K562 (cell line): ENCODE results near the gene SLC22A23. TPM values are rescaled to one million over a fixed set of nuclear protein-coding genes. Genes with fewer than 3 reads are reported as not detected.

ENCODE experiments used
- ATAC-seq: fragments of 200-7000 bp; cut with Tn5 transposase; 3 replicates; pipeline ENCODE4 v1.9.1; 2020; ENCODE audit warnings: moderate library complexity
- BruUV-seq: library from RNA; stranded (reverse); fragments of 400-500 nt; replicated peaks from 2 replicates; lab custom pipeline; 2021; lab: Mats Ljungman, UMichigan
- CTCF ChIA-PET: fragments of 300-600 bp; formaldehyde crosslinking; extraction: SDS; loops from one replicate; lab custom pipeline; 2021; ENCODE audit warnings: low intra/inter-chr PET ratio; lab: Yijun Ruan, JAX
- POLR2A ChIA-PET: fragments of 300-600, 350-650 bp; sonication (Branson Sonifier 250); formaldehyde crosslinking; extraction: SDS; loops from one replicate; lab custom pipeline; 2021; ENCODE audit warnings: antibody characterized with exemption, inconsistent platforms; lab: Yijun Ruan, JAX
- DNase-seq, 4 experiments: peaks; one replicate each; pipeline versions ENCODE4 v3.0.0 to v3.0.0-alpha.2; 2011 to 2018; ENCODE audit warnings: low spot score in 3 of 4, mixed read lengths in 3 of 4; ENCODE audit errors: extremely low read depth in 1 of 4
- FAIRE-seq: peaks from 2 replicates; lab custom pipeline; 2011; peaks lifted over from hg19 to GRCh38; lab: Jason Lieb, UNC
- H2AFZ ChIP-seq: 2 replicates; pipeline ENCODE4 v1.6.0; 2011; ENCODE audit warnings: low read depth, low read length, control low read depth, inconsistent platforms
- H3K27ac ChIP-seq: fragments of 200-600 bp; 3 replicates; pipeline ENCODE4 v1.8.0; 2011; ENCODE audit warnings: low read depth, mild to moderate bottlenecking, control low read depth, inconsistent platforms, low read length, moderate library complexity, mixed read lengths; ENCODE audit errors: extremely low read depth
- H3K27me3 ChIP-seq, 2 experiments: fragments of 300-600 bp in 1 of 2; 2 replicates in 1 of 2; 3 replicates in 1 of 2; pipeline versions ENCODE4 v1.6.0 to v1.8.0; 2011; ENCODE audit warnings: inconsistent platforms in 2 of 2, low read length in 2 of 2, mild to moderate bottlenecking in 1 of 2, mixed read lengths in 1 of 2, moderate library complexity in 1 of 2; ENCODE audit not compliant: control insufficient read depth in 2 of 2, insufficient read depth in 2 of 2
- H3K36me3 ChIP-seq: fragments of 300-600 bp; 3 replicates; pipeline ENCODE4 v1.8.0; 2011; ENCODE audit warnings: mild to moderate bottlenecking, low read length, inconsistent platforms; ENCODE audit not compliant: control insufficient read depth, insufficient read depth
- H3K4me1 ChIP-seq, 2 experiments: fragments of 200-600 bp in 1 of 2; replicated peaks in 1 of 2; 2 replicates in 1 of 2; 3 replicates in 1 of 2; pipeline versions ENCODE4 v1.5.1 to v1.8.0; 2011; ENCODE audit warnings: inconsistent platforms in 2 of 2, low read length in 2 of 2, mild to moderate bottlenecking in 1 of 2, mixed read lengths in 1 of 2, moderate library complexity in 1 of 2; ENCODE audit not compliant: control insufficient read depth in 2 of 2, insufficient read depth in 2 of 2
- H3K4me2 ChIP-seq: 2 replicates; pipeline ENCODE4 v1.6.1; 2011; ENCODE audit warnings: low read length, control low read depth, inconsistent platforms, mixed read lengths; ENCODE audit not compliant: insufficient read depth
- H3K4me3 ChIP-seq: fragments of 200-600 bp; sonication (generic), shearing (Covaris generic); 2 replicates; pipeline ENCODE4 v1.5.1; 2016; ENCODE audit warnings: control low read depth, inconsistent platforms
- H3K79me2 ChIP-seq: fragments of 200-600 bp; 3 replicates; pipeline ENCODE4 v1.8.0; 2011; ENCODE audit warnings: low read length, inconsistent platforms; ENCODE audit not compliant: control insufficient read depth, insufficient read depth
- H3K9ac ChIP-seq, 2 experiments: 2 replicates each; pipeline versions ENCODE4 v1.6.0 to v1.6.1; 2011; ENCODE audit warnings: low read depth in 2 of 2, low read length in 2 of 2, control low read depth in 1 of 2, inconsistent platforms in 1 of 2, mild to moderate bottlenecking in 1 of 2, mixed read lengths in 1 of 2; ENCODE audit not compliant: insufficient read depth in 1 of 2
- H3K9me1 ChIP-seq: one replicate; pipeline ENCODE4 v1.6.0; 2011; ENCODE audit warnings: inconsistent platforms, mild to moderate bottlenecking, low read length, moderate library complexity; ENCODE audit not compliant: control insufficient read depth, insufficient read depth
- H3K9me3 ChIP-seq: replicated peaks from 2 replicates; pipeline ENCODE4 v1.5.1; 2011; ENCODE audit warnings: low read depth, low read length, inconsistent platforms; ENCODE audit not compliant: control insufficient read depth, insufficient read depth
- H4K20me1 ChIP-seq: replicated peaks from 2 replicates; pipeline ENCODE4 v1.6.1; 2011; ENCODE audit warnings: low read length, inconsistent platforms, mixed read lengths; ENCODE audit not compliant: control insufficient read depth, insufficient read depth
- CHD2 ChIP-seq: IDR thresholded peaks from 2 replicates; pipeline ENCODE4 v1.6.1; 2011; ENCODE audit warnings: low read depth, low read length
- EHMT2 ChIP-seq: fragments of 450-650 bp; IDR thresholded peaks from 2 replicates; pipeline ENCODE4 v1.6.1; 2018; ENCODE audit warnings: antibody characterized with exemption
- HDAC6 ChIP-seq: IDR thresholded peaks from 2 replicates; pipeline ENCODE4 v1.6.1; 2012; ENCODE audit warnings: low read depth, mild to moderate bottlenecking, control low read depth, inconsistent platforms, low read length, moderate library complexity
- KAT7 ChIP-seq: sonication (generic); formaldehyde crosslinking; IDR thresholded peaks from 2 replicates; pipeline ENCODE4 v1.8.0; 2022; ENCODE audit warnings: missing genetic modification reagents, mild to moderate bottlenecking, borderline replicate concordance
- KLF1 ChIP-seq: fragments of 450-650 bp; IDR thresholded peaks from 2 replicates; pipeline ENCODE4 v1.6.1; 2016; ENCODE audit warnings: missing genetic modification characterization, missing compliant biosample characterization
- NR2F6 ChIP-seq: fragments of 450-650 bp; formaldehyde crosslinking; IDR thresholded peaks from 2 replicates; pipeline ENCODE4 v1.4.0; 2020; ENCODE audit warnings: mild to moderate bottlenecking
- POLR3G ChIP-seq: IDR thresholded peaks from 2 replicates; pipeline ENCODE4 v1.6.1; 2011; ENCODE audit not compliant: insufficient read length, insufficient replicate concordance; ENCODE audit errors: extremely low read depth
- SAFB2 ChIP-seq: fragments of 200-400 bp; formaldehyde crosslinking; IDR thresholded peaks from 2 replicates; pipeline ENCODE4 v1.6.1; 2018; ENCODE audit warnings: borderline replicate concordance, low read length, low read depth, moderate library complexity; ENCODE audit not compliant: severe bottlenecking
- SLC30A9 ChIP-seq: fragments of 250-450 bp; sonication (Bioruptor Pico); IDR thresholded peaks from 2 replicates; pipeline ENCODE4 v1.8.0; 2022; ENCODE audit warnings: mild to moderate bottlenecking, moderate library complexity
- SMARCA4 ChIP-seq: fragments of 450-650 bp; IDR thresholded peaks from 2 replicates; pipeline ENCODE4 v1.6.1; 2016
- SOX6 ChIP-seq: fragments of 450-650 bp; IDR thresholded peaks from 2 replicates; pipeline ENCODE4 v1.6.1; 2014; ENCODE audit warnings: mild to moderate bottlenecking
- TAF7 ChIP-seq: fragments of 450-650 bp; IDR thresholded peaks from 2 replicates; pipeline ENCODE4 v1.6.1; 2016; ENCODE audit warnings: missing genetic modification characterization, missing compliant biosample characterization
- TEAD1 ChIP-seq, 2 experiments: fragments of 450-650 bp in 1 of 2; sonication (generic) in 1 of 2; formaldehyde crosslinking; IDR thresholded peaks; 2 replicates each; pipeline versions ENCODE4 v1.4.0 to v1.8.0; 2020 to 2022; ENCODE audit warnings: mild to moderate bottlenecking in 2 of 2, missing genetic modification reagents in 1 of 2
- TGIF2 ChIP-seq: sonication (generic); formaldehyde crosslinking; IDR thresholded peaks from 2 replicates; pipeline ENCODE4 v1.8.1; 2022; ENCODE audit warnings: mild to moderate bottlenecking, missing genetic modification reagents, moderate library complexity
- ZNF384 ChIP-seq: IDR thresholded peaks from 2 replicates; pipeline ENCODE4 v1.6.1; 2012; ENCODE audit warnings: low read depth, low read length, improper control_type of control experiment
- WGBS: fragments of 100-300 bp; shearing (Covaris generic); methylation state at CpG from one replicate; pipeline ENCODE4 v1.1.6; 2016; ENCODE audit warnings: low coverage, mixed read lengths; ENCODE audit not compliant: insufficient coverage; ENCODE audit errors: missing lambda C conversion rate; 5-methylcytosine and 5-hydroxymethylcytosine counted together
- in situ Hi-C: fragments of 300-500 bp; cut with MboI; formaldehyde crosslinking; loops from 4 replicates; pipeline ENCODE4 v1.15.0; 2018; ENCODE audit warnings: inconsistent platforms, mixed read lengths
- intact Hi-C: fragments of 100-400 bp; cut with micrococcal nuclease; formaldehyde crosslinking; loops from 2 replicates; pipeline ENCODE4 v1.14.2; 2022
- polyA plus RNA-seq, 8 experiments: library from polyadenylated mRNA; depleted of rRNA in 4 of 8; stranded (reverse) in 5 of 8; unstranded in 3 of 8; fragments of >200 nt; fragmentation: Nextera tagmentation in 2 of 8; fragmentation: Illumina TruSeq in 1 of 8; extraction: Ambion mirVana in 2 of 8; extraction: Trizol in 1 of 8; gene quantifications; 2 replicates each; pipeline versions ENCODE4 v1.2.1 to v1.2.3, GENCODE V29; 2011 to 2014; ENCODE audit warnings: inconsistent platforms in 1 of 8, missing spikeins in 1 of 8
- total RNA-seq, 7 experiments: library from RNA; depleted of rRNA in 6 of 7; stranded (reverse); fragments of >200 nt in 6 of 7; fragmentation: Illumina TruSeq in 2 of 7; extraction: Trizol in 2 of 7; gene quantifications; 2 replicates each; pipeline versions ENCODE4 v1.2.1 to v1.2.3, GENCODE V29; 2011 to 2021; ENCODE audit warnings: low replicate concordance in 1 of 7
- TF ChIP-seq, protein P1 (sequence below), 2 experiments: IDR thresholded peaks; 2 replicates each; pipeline ENCODE4 v1.6.1; 2012; ENCODE audit warnings: improper control_type of control experiment in 2 of 2, low read depth in 2 of 2, low read length in 2 of 2, borderline replicate concordance in 1 of 2

SLC22A23 gene
- total and polyA plus RNA-seq, 9 of the 15 experiments (the other 6 are each of a cell fraction or from before 2014, with no cell fraction given), result 0.30 to 8.7 (median 2.5) TPM

DNA sequence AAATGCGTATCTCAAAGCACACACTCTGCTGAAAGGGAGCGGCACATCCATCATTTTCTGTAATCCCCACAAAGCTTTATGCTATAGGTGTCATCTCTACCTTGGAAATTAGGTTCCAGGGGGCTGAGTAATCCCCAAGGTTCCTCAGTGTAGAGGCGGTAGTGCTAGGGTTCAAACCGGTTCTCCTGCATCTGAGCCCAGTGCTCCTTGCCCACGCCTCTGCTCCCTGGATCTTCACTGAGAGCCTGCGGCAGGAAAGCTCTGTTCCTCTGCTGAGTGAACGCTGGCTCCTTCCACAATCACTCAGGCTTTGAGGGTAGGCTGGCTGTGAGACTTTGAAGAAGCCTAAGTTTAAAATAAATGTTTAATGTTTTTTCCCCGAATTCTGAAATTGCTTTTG, 24.9 kb downstream of the SLC22A23 start:
- Histone ChIP-seq H4K20me1 (peaks cover 10% of the 10 kb centered on the region; the same call in 1 of the 2 replicates), H3K4me3 (no peak overlapping the region), H3K9me1 (peaks cover 4% of the 10 kb centered on the region)
- CTCF ChIA-PET, result interaction anchor here (0.5 kb wide), 1 partner anchor 296 kb away, joined by 3 read pairs; no protein-coding TSS in a partner anchor
- ATAC-seq, result no peak
- TF ChIP-seq TGIF2 (CRISPR knock-in tag), result no peak
- TF ChIP-seq POLR3G, result no peak
- no peak for TF ChIP-seq CHD2
- no peak for TF ChIP-seq SAFB2
- no peak for TF ChIP-seq TEAD1 (CRISPR knock-in tag; IDR thresholded peaks at IDR 0.05)
- TF ChIP-seq NR2F6 (CRISPR knock-in tag), result no peak
- TF ChIP-seq, protein P1, sequence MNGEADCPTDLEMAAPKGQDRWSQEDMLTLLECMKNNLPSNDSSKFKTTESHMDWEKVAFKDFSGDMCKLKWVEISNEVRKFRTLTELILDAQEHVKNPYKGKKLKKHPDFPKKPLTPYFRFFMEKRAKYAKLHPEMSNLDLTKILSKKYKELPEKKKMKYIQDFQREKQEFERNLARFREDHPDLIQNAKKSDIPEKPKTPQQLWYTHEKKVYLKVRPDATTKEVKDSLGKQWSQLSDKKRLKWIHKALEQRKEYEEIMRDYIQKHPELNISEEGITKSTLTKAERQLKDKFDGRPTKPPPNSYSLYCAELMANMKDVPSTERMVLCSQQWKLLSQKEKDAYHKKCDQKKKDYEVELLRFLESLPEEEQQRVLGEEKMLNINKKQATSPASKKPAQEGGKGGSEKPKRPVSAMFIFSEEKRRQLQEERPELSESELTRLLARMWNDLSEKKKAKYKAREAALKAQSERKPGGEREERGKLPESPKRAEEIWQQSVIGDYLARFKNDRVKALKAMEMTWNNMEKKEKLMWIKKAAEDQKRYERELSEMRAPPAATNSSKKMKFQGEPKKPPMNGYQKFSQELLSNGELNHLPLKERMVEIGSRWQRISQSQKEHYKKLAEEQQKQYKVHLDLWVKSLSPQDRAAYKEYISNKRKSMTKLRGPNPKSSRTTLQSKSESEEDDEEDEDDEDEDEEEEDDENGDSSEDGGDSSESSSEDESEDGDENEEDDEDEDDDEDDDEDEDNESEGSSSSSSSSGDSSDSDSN (IDR thresholded peaks at IDR 0.05; ENCODE audit: borderline replicate concordance in 1 of 2, low read depth in 2 of 2, low read length in 2 of 2), result no peak
- no peak for TF ChIP-seq SOX6
- no peak for TF ChIP-seq KAT7 (CRISPR knock-in tag)
- no peak for TF ChIP-seq SLC30A9 (CRISPR knock-in tag)
- TF ChIP-seq TAF7 (tag), result no peak
- no peak for TF ChIP-seq KLF1 (tag)
- TF ChIP-seq SMARCA4, result no peak
- no peak for TF ChIP-seq HDAC6
- TF ChIP-seq ZNF384, result no peak
- no peak for TF ChIP-seq EHMT2
- TF ChIP-seq, all 486 proteins: peak for 0
- Histone ChIP-seq H2AFZ (no peak overlapping the region), H3K9me3 (no peaks in the 10 kb centered on the region), H3K9ac (no peak overlapping the region), H3K27ac (no peak overlapping the region), H3K27me3 (no peaks in the 10 kb centered on the region), H3K4me2 (no peak overlapping the region), H3K4me1 (peaks cover 0 to 7% of the 10 kb centered on the region in 2 experiments; a peak in 2 of 5 replicates), H3K36me3 (no peaks in the 10 kb centered on the region), H3K79me2 (no peaks in the 10 kb centered on the region)
- intact Hi-C loops, result no loop called here
- no TSS peak for BruUV-seq
- WGBS, result 42% methylated on average over 8 of the region's 8 CpGs
- DNase-seq (no peak), FAIRE-seq (no peak)
- POLR2A ChIA-PET, result interaction anchor here (0.6 to 2.8 kb wide), 6 partner anchors 8 to 46 kb away, joined by 3 to 18 read pairs (median 4); no protein-coding TSS in a partner anchor
- in situ Hi-C loops, result no loop called here
